Mesendoderm (in vitro differentiated cells): ENCODE data around the gene MSH3. TPM values are rescaled to one million over a fixed set of nuclear protein-coding genes. Genes with fewer than 3 reads are reported as not detected.

Experiments
- DNase-seq: peaks from one replicate; pipeline ENCODE4 v3.0.0; 2013
- H2AK5ac ChIP-seq: 2 replicates; pipeline ENCODE4 v1.6.1; 2013; ENCODE audit warnings: low read length, inconsistent platforms
- H2BK120ac ChIP-seq: 2 replicates; pipeline ENCODE4 v1.6.1; 2013; ENCODE audit warnings: low read depth, mild to moderate bottlenecking, low read length, moderate library complexity, mixed read lengths
- H2BK15ac ChIP-seq: replicated peaks from 2 replicates; pipeline ENCODE4 v1.6.1; 2013; ENCODE audit warnings: low read depth, mild to moderate bottlenecking, moderate library complexity
- H2BK5ac ChIP-seq: 2 replicates; pipeline ENCODE4 v1.6.1; 2013; ENCODE audit warnings: low read length, inconsistent platforms
- H3K18ac ChIP-seq: 2 replicates; pipeline ENCODE4 v1.6.1; 2013; ENCODE audit warnings: mild to moderate bottlenecking, low read length, mixed read lengths
- H3K23ac ChIP-seq: one replicate; pipeline ENCODE4 v1.6.1; 2013; ENCODE audit warnings: low read length
- H3K27ac ChIP-seq: 2 replicates; pipeline ENCODE4 v1.5.1; 2013; ENCODE audit warnings: low read depth, mild to moderate bottlenecking, inconsistent platforms, low read length, moderate library complexity
- H3K27me3 ChIP-seq: 2 replicates; pipeline ENCODE4 v1.6.1; 2013; ENCODE audit warnings: low read length, control low read depth, mild to moderate bottlenecking, inconsistent platforms; ENCODE audit not compliant: insufficient read depth, poor library complexity
- H3K36me3 ChIP-seq: 2 replicates; pipeline ENCODE4 v1.6.1; 2013; ENCODE audit warnings: low read length, inconsistent platforms; ENCODE audit not compliant: control insufficient read depth, insufficient read depth
- H3K4ac ChIP-seq: one replicate; pipeline ENCODE4 v1.6.1; 2013; ENCODE audit warnings: low read depth, mild to moderate bottlenecking, low read length, moderate library complexity
- H3K4me1 ChIP-seq: 2 replicates; pipeline ENCODE4 v1.6.1; 2013; ENCODE audit warnings: low read depth, low read length, inconsistent platforms; ENCODE audit not compliant: control insufficient read depth
- H3K4me2 ChIP-seq: 2 replicates; pipeline ENCODE4 v1.6.1; 2013; ENCODE audit warnings: low read length
- H3K4me3 ChIP-seq: 2 replicates; pipeline ENCODE4 v1.5.1; 2013; ENCODE audit warnings: mild to moderate bottlenecking, low read length
- H3K56ac ChIP-seq: one replicate; pipeline ENCODE4 v1.6.1; 2013; ENCODE audit warnings: low read length
- H3K79me1 ChIP-seq: 2 replicates; pipeline ENCODE4 v1.6.1; 2013; ENCODE audit warnings: low read length, inconsistent platforms
- H3K79me2 ChIP-seq: 2 replicates; pipeline ENCODE4 v1.6.1; 2013; ENCODE audit warnings: mild to moderate bottlenecking, low read length; ENCODE audit not compliant: control insufficient read depth, insufficient read depth
- H3K9ac ChIP-seq: 2 replicates; pipeline ENCODE4 v1.6.1; 2013; ENCODE audit warnings: low read length, inconsistent platforms
- H4K5ac ChIP-seq: one replicate; pipeline ENCODE4 v1.6.1; 2013; ENCODE audit warnings: low read length
- H4K8ac ChIP-seq: one replicate; pipeline ENCODE4 v1.6.1; 2013; ENCODE audit warnings: low read depth, mild to moderate bottlenecking, control low read depth, low read length, moderate library complexity
- WGBS: extraction: QIAGEN DNeasy Blood & Tissue Kit; methylation state at CpG from one replicate; pipeline ENCODE4 v1.1.7; 2013; ENCODE audit warnings: low lambda C conversion rate, missing lambda C conversion rate; ENCODE audit not compliant: insufficient coverage; ENCODE audit errors: extremely low coverage; 5-methylcytosine and 5-hydroxymethylcytosine counted together
- polyA plus RNA-seq, 2 experiments: library from polyadenylated mRNA; stranded (reverse); fragments of 200-250 nt; gene quantifications; one replicate each; pipeline ENCODE4 v1.2.3, GENCODE V29; 2013

MSH3 gene
- polyA plus RNA-seq (2013, experiment 1 of 2), result 12.4 TPM
- 12.5 TPM for polyA plus RNA-seq (2013, experiment 2 of 2)

- DNase-seq, result peak; percentile 97
- Histone ChIP-seq H3K27me3 (no peaks in the 10 kb centered on the region), H3K27ac (peak within 1 kb of the TSS; percentile 100), H2AK5ac (no peak within 1 kb of the TSS), H3K79me1 (peaks cover 5% of the 10 kb centered on the region), H4K8ac (no peak within 1 kb of the TSS), H3K4me3 (peak within 1 kb of the TSS; percentile 97), H3K23ac (peak within 1 kb of the TSS; percentile 97), H3K36me3 (no peaks in the 10 kb centered on the region), H3K4ac (peak within 1 kb of the TSS; percentile 98), H2BK5ac (peak within 1 kb of the TSS; percentile 96), H3K4me1 (peaks cover 4% of the 10 kb centered on the region), H3K79me2 (peaks cover 12% of the 10 kb centered on the region), H2BK15ac (no peak within 1 kb of the TSS), H3K18ac (peak within 1 kb of the TSS; percentile 100), H2BK120ac (peak within 1 kb of the TSS; percentile 92), H4K5ac (no peak within 1 kb of the TSS), H3K56ac (peak within 1 kb of the TSS; percentile 99), H3K4me2 (peak within 1 kb of the TSS; percentile 65), H3K9ac (peak within 1 kb of the TSS; percentile 99)
- no CpG with 5 or more reads among the region's 74 CpGs for WGBS
Observed at GRCh38 chr5:80654391-80655230, at the start of gene MSH3, which contains the start of gene DHFR. MSH3 (plus strand) TSS chr5:80654652; CDS start chr5:80654728, 76 bp downstream. DHFR (minus strand) TSS chr5:80654983; CDS start chr5:80654489, 494 bp downstream.

DNA sequence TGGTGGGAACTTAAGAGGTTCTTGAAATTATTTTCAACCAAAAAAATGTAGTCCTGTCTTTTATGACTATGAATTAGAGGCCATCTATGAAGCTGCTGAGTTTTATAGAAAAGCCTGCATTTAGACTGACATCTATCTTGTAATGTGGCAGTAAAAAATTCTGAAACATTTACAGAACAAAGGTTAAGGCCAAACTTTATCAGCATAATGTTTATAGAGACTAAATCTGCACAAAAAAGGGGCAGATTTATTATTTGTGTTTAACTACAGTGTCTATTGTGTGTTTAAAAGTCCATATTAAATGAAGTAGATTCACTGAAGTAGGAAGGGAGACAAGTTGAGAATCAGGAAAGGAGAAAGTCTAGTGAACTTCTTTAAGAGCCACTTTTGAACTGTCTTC lies 47.1 kb upstream of the MSH3 start:
- H3K27ac ChIP-seq, result no peak overlapping the region
- H4K5ac ChIP-seq, result no peak overlapping the region
- no peak overlapping the region for H4K8ac ChIP-seq

DNA sequence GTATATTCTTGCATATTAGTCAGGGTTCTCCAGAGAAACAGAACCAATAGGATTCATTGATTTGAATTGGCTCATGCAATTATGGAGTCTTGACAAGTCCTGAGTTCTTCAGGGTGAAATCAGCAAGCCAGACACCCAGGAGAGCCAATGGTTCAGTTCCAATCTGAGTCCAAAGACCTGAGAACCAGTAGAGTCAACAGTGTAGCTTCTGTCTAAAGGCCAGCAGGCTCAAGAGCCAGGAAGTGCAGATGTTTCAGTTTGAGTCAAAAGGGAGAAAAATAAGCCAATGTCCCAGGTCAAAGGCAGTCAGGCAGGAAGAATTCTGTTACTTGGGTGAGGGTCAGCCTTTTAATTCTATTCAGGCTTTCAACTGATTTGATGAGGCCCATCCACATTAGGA lies 46.6 kb upstream of the MSH3 start:
- H2BK120ac ChIP-seq, result no peak overlapping the region

More for the DNA sequence above, 47.1 kb upstream of the MSH3 start:
- H3K56ac ChIP-seq, result no peak overlapping the region
- no peaks in the 10 kb centered on the region for H3K36me3 ChIP-seq
- H3K4me1 ChIP-seq, result no peaks in the 10 kb centered on the region
- no peak overlapping the region for H3K4me3 ChIP-seq
- H3K4me2 ChIP-seq, result no peak overlapping the region
- no peak overlapping the region for H2BK5ac ChIP-seq
- H3K79me1 ChIP-seq, result no peaks in the 10 kb centered on the region
- no peaks in the 10 kb centered on the region for H3K27me3 ChIP-seq
- no peaks in the 10 kb centered on the region for H3K79me2 ChIP-seq
- no peak overlapping the region for H2BK120ac ChIP-seq
- no peak overlapping the region for H3K9ac ChIP-seq
- no peak overlapping the region for H2AK5ac ChIP-seq
- H2BK15ac ChIP-seq, result no peak overlapping the region
- no peak overlapping the region for H3K4ac ChIP-seq
- H3K23ac ChIP-seq, result no peak overlapping the region
- H3K18ac ChIP-seq, result no peak overlapping the region
- DNase-seq, result no peak

DNA sequence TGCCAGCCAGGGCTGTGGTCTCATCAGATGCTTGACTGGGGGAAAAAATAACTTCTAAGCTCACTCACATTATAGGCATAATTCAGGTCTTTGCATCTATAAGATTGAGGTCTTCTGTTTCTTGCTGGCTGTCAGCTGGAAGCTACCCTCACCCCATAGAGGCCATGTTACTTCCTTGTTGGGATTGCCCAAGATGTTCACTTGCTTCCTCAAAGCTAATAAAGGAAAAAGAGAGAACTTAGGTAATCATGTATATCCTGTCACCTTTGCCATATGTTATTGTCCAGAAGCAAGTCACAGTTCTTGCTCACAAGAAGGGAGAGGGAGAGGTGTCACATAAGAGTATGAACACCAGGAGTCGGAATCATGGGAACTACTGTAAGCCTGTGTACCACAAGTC lies 45.7 kb upstream of the MSH3 start:
- Histone ChIP-seq H3K9ac (no peak overlapping the region), H3K56ac (no peak overlapping the region), H2BK5ac (no peak overlapping the region), H2AK5ac (no peak overlapping the region), H3K27me3 (no peaks in the 10 kb centered on the region), H3K36me3 (no peaks in the 10 kb centered on the region), H3K18ac (no peak overlapping the region), H3K4ac (no peak overlapping the region), H3K4me2 (no peak overlapping the region), H2BK120ac (no peak overlapping the region), H3K79me2 (no peaks in the 10 kb centered on the region), H4K5ac (no peak overlapping the region), H3K4me3 (no peak overlapping the region), H2BK15ac (no peak overlapping the region), H3K23ac (no peak overlapping the region), H3K27ac (no peak overlapping the region), H3K4me1 (no peaks in the 10 kb centered on the region), H3K79me1 (no peaks in the 10 kb centered on the region), H4K8ac (no peak overlapping the region)
- WGBS, result no CpG with 5 or more reads among the region's 1 CpG
- DNase-seq, result no peak

More for the DNA sequence above, 46.6 kb upstream of the MSH3 start:
- no peaks in the 10 kb centered on the region for H3K79me2 ChIP-seq
- no peak overlapping the region for H3K18ac ChIP-seq
- H3K4me1 ChIP-seq, result no peaks in the 10 kb centered on the region
- H3K4me3 ChIP-seq, result no peak overlapping the region
- DNase-seq, result no peak
- H3K4ac ChIP-seq, result no peak overlapping the region
- no peak overlapping the region for H4K8ac ChIP-seq
- no peak overlapping the region for H3K23ac ChIP-seq
- H3K27me3 ChIP-seq, result no peaks in the 10 kb centered on the region
- no peak overlapping the region for H2BK5ac ChIP-seq
- no peak overlapping the region for H3K4me2 ChIP-seq
- no peak overlapping the region for H3K27ac ChIP-seq
- H3K36me3 ChIP-seq, result no peaks in the 10 kb centered on the region
- H3K56ac ChIP-seq, result no peak overlapping the region
- no peak overlapping the region for H4K5ac ChIP-seq
- H3K79me1 ChIP-seq, result no peaks in the 10 kb centered on the region
- H2AK5ac ChIP-seq, result no peak overlapping the region
- H2BK15ac ChIP-seq, result no peak overlapping the region
- no peak overlapping the region for H3K9ac ChIP-seq

GRCh38 chr5:80609692-80610091 lies 44.8 kb upstream of the MSH3 start:
- no peak overlapping the region for H3K18ac ChIP-seq

More at GRCh38 chr5:80609692-80610091, 44.8 kb upstream of the MSH3 start:
- Histone ChIP-seq H4K8ac (no peak overlapping the region), H3K79me2 (no peaks in the 10 kb centered on the region), H3K27ac (no peak overlapping the region), H3K23ac (no peak overlapping the region), H2BK120ac (no peak overlapping the region), H3K4me2 (no peak overlapping the region), H3K56ac (no peak overlapping the region), H3K4ac (no peak overlapping the region), H3K4me3 (no peak overlapping the region), H2BK15ac (no peak overlapping the region), H3K4me1 (no peaks in the 10 kb centered on the region), H3K36me3 (no peaks in the 10 kb centered on the region), H2BK5ac (no peak overlapping the region), H3K27me3 (no peaks in the 10 kb centered on the region), H4K5ac (no peak overlapping the region), H3K9ac (no peak overlapping the region), H3K79me1 (no peaks in the 10 kb centered on the region), H2AK5ac (no peak overlapping the region)
- WGBS, result no CpG with 5 or more reads among the region's 1 CpG
- DNase-seq, result no peak
